ENCODE measurements around the gene ZNF865. TPM values are rescaled to one million over a fixed set of nuclear protein-coding genes. Genes with fewer than 3 reads are reported as not detected.

ZNF865 gene
- total RNA-seq, 1 experiment from 2014 or later: 13.2 TPM

GRCh38 chr19:55611983-55612645, 6.7 kb downstream of the ZNF865 start:
- intact Hi-C loops (cut with micrococcal nuclease; ENCODE audit: unreplicated experiment): no loop called here
- ChIA-PET CTCF (no interaction called here), POLR2A (no interaction called here)
- Mint-ChIP-seq H3K27ac (ENCODE audit: unreplicated experiment) (no peak overlapping the region), H3K9me3 (ENCODE audit: unreplicated experiment) (no peaks in the 10 kb centered on the region), H3K4me3 (ENCODE audit: unreplicated experiment) (no peak overlapping the region), H3K27me3 (ENCODE audit: insufficient read depth, unreplicated experiment) (no peaks in the 10 kb centered on the region), H3K36me3 (ENCODE audit: insufficient read depth, unreplicated experiment) (peaks cover 14% of the 10 kb centered on the region), H3K4me1 (ENCODE audit: low read depth, unreplicated experiment) (no peaks in the 10 kb centered on the region)
- no peaks in the 10 kb centered on the region for H3K9me3 ChIP-seq
- no peaks in the 10 kb centered on the region for H3K36me3 ChIP-seq (ENCODE audit: control insufficient read depth, insufficient read depth, low read length)
- TF ChIP-seq CTCF (IDR thresholded peaks at IDR 0.05; ENCODE audit: insufficient read depth in 1 of 2, low read depth in 1 of 2, low read length in 1 of 2, severe bottlenecking in 1 of 2, unreplicated experiment in 1 of 2): no peak
- no peaks in the 10 kb centered on the region for H3K4me1 ChIP-seq
- no peak for DNase-seq
- no peak overlapping the region for H3K4me3 ChIP-seq (ENCODE audit: low read depth, low read length)
- BruUV-seq (replicated peaks): no TSS peak
- H3K27me3 ChIP-seq (replicated peaks; ENCODE audit: control insufficient read depth, insufficient read depth, low read length): no peaks in the 10 kb centered on the region

- no peaks in the 10 kb centered on the region for H3K4me1 Mint-ChIP-seq (ENCODE audit: low read depth, unreplicated experiment)
- no peak overlapping the region for H3K4me3 ChIP-seq (ENCODE audit: low read depth, low read length)
- no peak overlapping the region for H3K4me3 Mint-ChIP-seq (ENCODE audit: unreplicated experiment)
- BruUV-seq (replicated peaks): no TSS peak
- no peak for TF ChIP-seq CTCF (IDR thresholded peaks at IDR 0.05; ENCODE audit: insufficient read depth in 1 of 2, low read depth in 1 of 2, low read length in 1 of 2, severe bottlenecking in 1 of 2, unreplicated experiment in 1 of 2)
- no peaks in the 10 kb centered on the region for H3K9me3 Mint-ChIP-seq (ENCODE audit: unreplicated experiment)
- DNase-seq: no peak
- no peak overlapping the region for H3K27ac Mint-ChIP-seq (ENCODE audit: unreplicated experiment)
- ChIA-PET CTCF (no interaction called here), POLR2A (no interaction called here)
- H3K27me3 Mint-ChIP-seq (ENCODE audit: insufficient read depth, unreplicated experiment): no peaks in the 10 kb centered on the region
- no peaks in the 10 kb centered on the region for H3K9me3 ChIP-seq
- no peaks in the 10 kb centered on the region; the same call in 1 of the 2 replicates for H3K36me3 ChIP-seq (ENCODE audit: control insufficient read depth, insufficient read depth, low read length)
- H3K36me3 Mint-ChIP-seq (ENCODE audit: insufficient read depth, unreplicated experiment): peaks cover 18% of the 10 kb centered on the region
- intact Hi-C loops (cut with micrococcal nuclease; ENCODE audit: unreplicated experiment): no loop called here
- H3K4me1 ChIP-seq: no peaks in the 10 kb centered on the region
- no peaks in the 10 kb centered on the region for H3K27me3 ChIP-seq (replicated peaks; ENCODE audit: control insufficient read depth, insufficient read depth, low read length)
Observed at GRCh38 chr19:55613396-55613795, 7.9 kb downstream of the ZNF865 start.

GRCh38 chr19:55613930-55614710, 8.7 kb downstream of the ZNF865 start:
- Histone ChIP-seq H3K27me3 (replicated peaks; ENCODE audit: control insufficient read depth, insufficient read depth, low read length) (no peaks in the 10 kb centered on the region), H3K9me3 (no peaks in the 10 kb centered on the region), H3K4me3 (ENCODE audit: low read depth, low read length) (no peak overlapping the region), H3K36me3 (ENCODE audit: control insufficient read depth, insufficient read depth, low read length) (no peaks in the 10 kb centered on the region; the same call in 1 of the 2 replicates), H3K4me1 (no peaks in the 10 kb centered on the region)
- H3K9me3 Mint-ChIP-seq (ENCODE audit: unreplicated experiment): no peaks in the 10 kb centered on the region
- no peak for DNase-seq
- BruUV-seq (replicated peaks): no TSS peak
- no peaks in the 10 kb centered on the region for H3K4me1 Mint-ChIP-seq (ENCODE audit: low read depth, unreplicated experiment)
- POLR2A ChIA-PET: no interaction called here
- H3K36me3 Mint-ChIP-seq (ENCODE audit: insufficient read depth, unreplicated experiment): peaks cover 23% of the 10 kb centered on the region
- intact Hi-C loops (cut with micrococcal nuclease; ENCODE audit: unreplicated experiment): no loop called here
- no peak overlapping the region for H3K4me3 Mint-ChIP-seq (ENCODE audit: unreplicated experiment)
- H3K27ac Mint-ChIP-seq (ENCODE audit: unreplicated experiment): no peak overlapping the region
- no peak for TF ChIP-seq CTCF (IDR thresholded peaks at IDR 0.05; ENCODE audit: insufficient read depth in 1 of 2, low read depth in 1 of 2, low read length in 1 of 2, severe bottlenecking in 1 of 2, unreplicated experiment in 1 of 2)
- CTCF ChIA-PET: no interaction called here
- no peaks in the 10 kb centered on the region for H3K27me3 Mint-ChIP-seq (ENCODE audit: insufficient read depth, unreplicated experiment)
